Measurements from ENCODE around the gene KIAA0753. TPM values are rescaled to one million over a fixed set of nuclear protein-coding genes. Genes with fewer than 3 reads are reported as not detected.
A peak's percentile ranks its signal among the peaks of the same experiment; 100 is the strongest.

KIAA0753 gene
- total and polyA plus RNA-seq, 9 of the 15 experiments (the other 6 are each of a cell fraction or from before 2014, with no cell fraction given) = 2.0 to 9.0 (median 6.9) TPM

GRCh38 chr17:6639014-6639585, 1.4 kb downstream of the KIAA0753 start (continued):
- TF ChIP-seq MLX (CRISPR knock-in tag; conservative IDR thresholded peaks at IDR 0.05) (no peak), ELF2 (CRISPR knock-in tag; IDR thresholded peaks at IDR 0.05) (no peak), CTBP1 (IDR thresholded peaks at IDR 0.05; ENCODE audit: borderline replicate concordance) (no peak), EGR1 (conservative IDR thresholded peaks at IDR 0.05) (peak; percentile 55), MXI1 (IDR thresholded peaks at IDR 0.05; ENCODE audit: low read depth, low read length) (no peak), IFI16 (CRISPR knock-in tag; IDR thresholded peaks at IDR 0.05) (no peak), CAMTA2 (CRISPR knock-in tag; conservative IDR thresholded peaks at IDR 0.05) (no peak)

GRCh38 chr17:6638046-6638908, 2.2 kb downstream of the KIAA0753 start:
- POLR2A ChIA-PET = interaction anchor here (0.6 to 2.3 kb wide), 4 partner anchors 14 to 379 kb away, joined by 3 to 7 read pairs (median 3); no protein-coding TSS in a partner anchor
- in situ Hi-C loops (cut with MboI) = no loop called here
- intact Hi-C loops (cut with micrococcal nuclease) = no loop called here
- Histone ChIP-seq H2AFZ (ENCODE audit: low read depth, low read length) (no peak overlapping the region), H3K9ac (ENCODE audit: insufficient read depth in 1 of 2, low read depth in 2 of 2, low read length in 2 of 2) (peak overlapping the region in 1 of 2 experiments; percentile 97; a peak in 2 of 4 replicates), H3K4me1 (replicated peaks in 1 of 2; ENCODE audit: control insufficient read depth in 2 of 2, insufficient read depth in 2 of 2, low read length in 2 of 2) (peaks cover 8 to 43% of the 10 kb centered on the region in 2 experiments; a peak in 4 of 5 replicates), H3K4me2 (ENCODE audit: insufficient read depth, low read length) (0 out of 2 replicates have a peak overlapping the region, but pooled peaks have one; percentile 86), H3K4me3 (no peak overlapping the region; the same call in 1 of the 2 replicates), H3K9me1 (ENCODE audit: control insufficient read depth, insufficient read depth, low read length) (no peaks in the 10 kb centered on the region), H3K9me3 (replicated peaks; ENCODE audit: control insufficient read depth, insufficient read depth, low read depth, low read length) (no peaks in the 10 kb centered on the region), H3K27me3 (ENCODE audit: control insufficient read depth in 2 of 2, insufficient read depth in 2 of 2, low read length in 2 of 2) (no peaks in the 10 kb centered on the region), H3K36me3 (ENCODE audit: control insufficient read depth, insufficient read depth, low read length) (peaks cover 27% of the 10 kb centered on the region), H3K79me2 (ENCODE audit: control insufficient read depth, insufficient read depth, low read length) (peaks cover 42% of the 10 kb centered on the region), H3K27ac (ENCODE audit: extremely low read depth, low read depth, low read length) (no peak overlapping the region; the same call in 2 of the 3 replicates), H4K20me1 (replicated peaks; ENCODE audit: control insufficient read depth, insufficient read depth, low read length) (no peaks in the 10 kb centered on the region)
- FAIRE-seq (no peak), ATAC-seq (no peak), DNase-seq (ENCODE audit: extremely low read depth in 1 of 4, low spot score in 3 of 4) (no peak)
- CTCF ChIA-PET (ENCODE audit: low intra/inter-chr PET ratio) = no interaction called here
- 83% methylated on average over 16 of the region's 24 CpGs for WGBS (ENCODE audit: insufficient coverage, low coverage, missing lambda C conversion rate)
- BruUV-seq (replicated peaks) = no TSS peak
- TF ChIP-seq ATF3 (IDR thresholded peaks at IDR 0.05) (no peak), ATF3 (CRISPR knock-in tag; conservative IDR thresholded peaks at IDR 0.05) (no peak), TAF9B (IDR thresholded peaks at IDR 0.05; ENCODE audit: partially characterized antibody) (no peak), ADNP (tag; IDR thresholded peaks at IDR 0.05) (no peak), E2F6 (IDR thresholded peaks at IDR 0.05; ENCODE audit: borderline replicate concordance in 1 of 2, extremely low read depth in 1 of 2, insufficient read depth in 1 of 2, insufficient read length in 1 of 2, low read depth in 1 of 2, low read length in 1 of 2, poor library complexity in 1 of 2, severe bottlenecking in 1 of 2) (no peak), ZNF408 (CRISPR knock-in tag; IDR thresholded peaks at IDR 0.05; ENCODE audit: low read depth) (no peak), BRD4 (IDR thresholded peaks at IDR 0.05) (no peak), HNRNPUL1 (IDR thresholded peaks at IDR 0.05; ENCODE audit: low read length) (no peak)

All from K562 (cell line).